K562 (cell line): ENCODE measurements around the gene TMPRSS11B. TPM values are rescaled to one million over a fixed set of nuclear protein-coding genes. Genes with fewer than 3 reads are reported as not detected.

Experiments used
- SLC30A9 ChIP-seq: fragments of 250-450 bp; sonication (Bioruptor Pico); IDR thresholded peaks from 2 replicates; pipeline ENCODE4 v1.8.0; 2022; ENCODE audit warnings: mild to moderate bottlenecking, moderate library complexity
- polyA plus RNA-seq, 8 experiments: library from polyadenylated mRNA; depleted of rRNA in 4 of 8; stranded (reverse) in 5 of 8; unstranded in 3 of 8; fragments of >200 nt; fragmentation: Nextera tagmentation in 2 of 8; fragmentation: Illumina TruSeq in 1 of 8; extraction: Ambion mirVana in 2 of 8; extraction: Trizol in 1 of 8; gene quantifications; 2 replicates each; pipeline versions ENCODE4 v1.2.1 to v1.2.3, GENCODE V29; 2011 to 2014; ENCODE audit warnings: inconsistent platforms in 1 of 8, missing spikeins in 1 of 8
- total RNA-seq, 7 experiments: library from RNA; depleted of rRNA in 6 of 7; stranded (reverse); fragments of >200 nt in 6 of 7; fragmentation: Illumina TruSeq in 2 of 7; extraction: Trizol in 2 of 7; gene quantifications; 2 replicates each; pipeline versions ENCODE4 v1.2.1 to v1.2.3, GENCODE V29; 2011 to 2021; ENCODE audit warnings: low replicate concordance in 1 of 7
- TF ChIP-seq, protein P1 (sequence below): fragments of 450-650 bp; IDR thresholded peaks from 2 replicates; pipeline ENCODE4 v1.6.1; 2016; ENCODE audit warnings: mild to moderate bottlenecking, moderate library complexity

TMPRSS11B gene
- total and polyA plus RNA-seq, 9 of the 15 experiments (the other 6 are each of a cell fraction or from before 2014, with no cell fraction given) = 0.03 to 0.07 TPM; not detected in 7

DNA sequence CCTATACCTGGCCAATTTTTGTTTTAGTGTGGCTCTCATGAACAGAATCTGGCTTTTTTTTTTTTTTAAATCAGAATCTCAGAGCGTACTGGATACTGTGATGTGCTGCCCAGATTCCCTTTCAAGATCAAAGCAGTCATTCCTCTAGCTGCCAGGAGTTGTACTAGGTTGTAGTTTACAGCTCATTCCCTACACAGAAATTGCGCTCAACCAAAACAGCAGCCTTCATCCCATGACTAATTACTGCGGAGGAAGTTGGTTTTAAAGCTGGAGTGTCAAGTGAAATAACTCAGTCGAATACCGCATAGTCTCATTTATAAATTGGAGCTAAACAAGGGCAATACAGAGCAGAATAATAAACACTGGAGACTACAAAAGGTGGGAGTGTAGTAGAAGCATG is 12.2 kb upstream of the TMPRSS11B start (continued):
- TF ChIP-seq, protein P1, sequence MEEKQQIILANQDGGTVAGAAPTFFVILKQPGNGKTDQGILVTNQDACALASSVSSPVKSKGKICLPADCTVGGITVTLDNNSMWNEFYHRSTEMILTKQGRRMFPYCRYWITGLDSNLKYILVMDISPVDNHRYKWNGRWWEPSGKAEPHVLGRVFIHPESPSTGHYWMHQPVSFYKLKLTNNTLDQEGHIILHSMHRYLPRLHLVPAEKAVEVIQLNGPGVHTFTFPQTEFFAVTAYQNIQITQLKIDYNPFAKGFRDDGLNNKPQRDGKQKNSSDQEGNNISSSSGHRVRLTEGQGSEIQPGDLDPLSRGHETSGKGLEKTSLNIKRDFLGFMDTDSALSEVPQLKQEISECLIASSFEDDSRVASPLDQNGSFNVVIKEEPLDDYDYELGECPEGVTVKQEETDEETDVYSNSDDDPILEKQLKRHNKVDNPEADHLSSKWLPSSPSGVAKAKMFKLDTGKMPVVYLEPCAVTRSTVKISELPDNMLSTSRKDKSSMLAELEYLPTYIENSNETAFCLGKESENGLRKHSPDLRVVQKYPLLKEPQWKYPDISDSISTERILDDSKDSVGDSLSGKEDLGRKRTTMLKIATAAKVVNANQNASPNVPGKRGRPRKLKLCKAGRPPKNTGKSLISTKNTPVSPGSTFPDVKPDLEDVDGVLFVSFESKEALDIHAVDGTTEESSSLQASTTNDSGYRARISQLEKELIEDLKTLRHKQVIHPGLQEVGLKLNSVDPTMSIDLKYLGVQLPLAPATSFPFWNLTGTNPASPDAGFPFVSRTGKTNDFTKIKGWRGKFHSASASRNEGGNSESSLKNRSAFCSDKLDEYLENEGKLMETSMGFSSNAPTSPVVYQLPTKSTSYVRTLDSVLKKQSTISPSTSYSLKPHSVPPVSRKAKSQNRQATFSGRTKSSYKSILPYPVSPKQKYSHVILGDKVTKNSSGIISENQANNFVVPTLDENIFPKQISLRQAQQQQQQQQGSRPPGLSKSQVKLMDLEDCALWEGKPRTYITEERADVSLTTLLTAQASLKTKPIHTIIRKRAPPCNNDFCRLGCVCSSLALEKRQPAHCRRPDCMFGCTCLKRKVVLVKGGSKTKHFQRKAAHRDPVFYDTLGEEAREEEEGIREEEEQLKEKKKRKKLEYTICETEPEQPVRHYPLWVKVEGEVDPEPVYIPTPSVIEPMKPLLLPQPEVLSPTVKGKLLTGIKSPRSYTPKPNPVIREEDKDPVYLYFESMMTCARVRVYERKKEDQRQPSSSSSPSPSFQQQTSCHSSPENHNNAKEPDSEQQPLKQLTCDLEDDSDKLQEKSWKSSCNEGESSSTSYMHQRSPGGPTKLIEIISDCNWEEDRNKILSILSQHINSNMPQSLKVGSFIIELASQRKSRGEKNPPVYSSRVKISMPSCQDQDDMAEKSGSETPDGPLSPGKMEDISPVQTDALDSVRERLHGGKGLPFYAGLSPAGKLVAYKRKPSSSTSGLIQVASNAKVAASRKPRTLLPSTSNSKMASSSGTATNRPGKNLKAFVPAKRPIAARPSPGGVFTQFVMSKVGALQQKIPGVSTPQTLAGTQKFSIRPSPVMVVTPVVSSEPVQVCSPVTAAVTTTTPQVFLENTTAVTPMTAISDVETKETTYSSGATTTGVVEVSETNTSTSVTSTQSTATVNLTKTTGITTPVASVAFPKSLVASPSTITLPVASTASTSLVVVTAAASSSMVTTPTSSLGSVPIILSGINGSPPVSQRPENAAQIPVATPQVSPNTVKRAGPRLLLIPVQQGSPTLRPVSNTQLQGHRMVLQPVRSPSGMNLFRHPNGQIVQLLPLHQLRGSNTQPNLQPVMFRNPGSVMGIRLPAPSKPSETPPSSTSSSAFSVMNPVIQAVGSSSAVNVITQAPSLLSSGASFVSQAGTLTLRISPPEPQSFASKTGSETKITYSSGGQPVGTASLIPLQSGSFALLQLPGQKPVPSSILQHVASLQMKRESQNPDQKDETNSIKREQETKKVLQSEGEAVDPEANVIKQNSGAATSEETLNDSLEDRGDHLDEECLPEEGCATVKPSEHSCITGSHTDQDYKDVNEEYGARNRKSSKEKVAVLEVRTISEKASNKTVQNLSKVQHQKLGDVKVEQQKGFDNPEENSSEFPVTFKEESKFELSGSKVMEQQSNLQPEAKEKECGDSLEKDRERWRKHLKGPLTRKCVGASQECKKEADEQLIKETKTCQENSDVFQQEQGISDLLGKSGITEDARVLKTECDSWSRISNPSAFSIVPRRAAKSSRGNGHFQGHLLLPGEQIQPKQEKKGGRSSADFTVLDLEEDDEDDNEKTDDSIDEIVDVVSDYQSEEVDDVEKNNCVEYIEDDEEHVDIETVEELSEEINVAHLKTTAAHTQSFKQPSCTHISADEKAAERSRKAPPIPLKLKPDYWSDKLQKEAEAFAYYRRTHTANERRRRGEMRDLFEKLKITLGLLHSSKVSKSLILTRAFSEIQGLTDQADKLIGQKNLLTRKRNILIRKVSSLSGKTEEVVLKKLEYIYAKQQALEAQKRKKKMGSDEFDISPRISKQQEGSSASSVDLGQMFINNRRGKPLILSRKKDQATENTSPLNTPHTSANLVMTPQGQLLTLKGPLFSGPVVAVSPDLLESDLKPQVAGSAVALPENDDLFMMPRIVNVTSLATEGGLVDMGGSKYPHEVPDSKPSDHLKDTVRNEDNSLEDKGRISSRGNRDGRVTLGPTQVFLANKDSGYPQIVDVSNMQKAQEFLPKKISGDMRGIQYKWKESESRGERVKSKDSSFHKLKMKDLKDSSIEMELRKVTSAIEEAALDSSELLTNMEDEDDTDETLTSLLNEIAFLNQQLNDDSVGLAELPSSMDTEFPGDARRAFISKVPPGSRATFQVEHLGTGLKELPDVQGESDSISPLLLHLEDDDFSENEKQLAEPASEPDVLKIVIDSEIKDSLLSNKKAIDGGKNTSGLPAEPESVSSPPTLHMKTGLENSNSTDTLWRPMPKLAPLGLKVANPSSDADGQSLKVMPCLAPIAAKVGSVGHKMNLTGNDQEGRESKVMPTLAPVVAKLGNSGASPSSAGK = no peak
- TF ChIP-seq SLC30A9 (CRISPR knock-in tag) = no peak
- TF ChIP-seq, all 486 proteins: peak for 0
